AG04449 (cell line): ENCODE results near the gene TMC4.

Experiments used
- CTCF ChIA-PET: fragments of 350-600 bp; formaldehyde crosslinking; extraction: SDS; loops from one replicate; lab custom pipeline; 2021; ENCODE audit warnings: antibody characterized with exemption; lab: Yijun Ruan, JAX
- POLR2A ChIA-PET: fragments of 400-600, 350-600 bp; formaldehyde crosslinking; extraction: SDS; loops from one replicate; lab custom pipeline; 2020; ENCODE audit warnings: antibody characterized with exemption, inconsistent platforms; lab: Yijun Ruan, JAX
- DNase-seq: peaks from one replicate; pipeline ENCODE4 v3.0.0-alpha.2; 2010; ENCODE audit warnings: low read depth, low spot score
- H3K4me3 ChIP-seq: 2 replicates; pipeline ENCODE4 v1.5.1; 2011; ENCODE audit warnings: low read depth, mild to moderate bottlenecking, control low read depth, low read length
- CTCF ChIP-seq: IDR thresholded peaks from one replicate; pipeline ENCODE4 v1.5.1; 2011; ENCODE audit warnings: mild to moderate bottlenecking, moderate library complexity, low read length, control low read depth, inconsistent platforms; ENCODE audit not compliant: insufficient read depth; ENCODE audit errors: missing control alignments

The TMC4 gene

GRCh38 chr19:54137699-54138488 lies 35.1 kb downstream of the TMC4 start, which contains the start of gene CNOT3:
CNOT3 (plus strand) TSS chr19:54137762; CDS start chr19:54142979, 5,217 bp downstream.
- H3K4me3 ChIP-seq: peak within 1 kb of the TSS; percentile 78
- no peak for DNase-seq
- ChIA-PET POLR2A (interaction anchor here (0.7 to 2.2 kb wide), 11 partner anchors 10 to 335 kb away, joined by 3 to 21 read pairs (median 5); partner anchors contain the start of genes CDC42EP5, LENG1, MBOAT7 and MYADM), CTCF (interaction anchor here (1.2 to 1.6 kb wide), 5 partner anchors 13 to 42 kb away, joined by 3 to 4 read pairs (median 3); partner anchors contain the start of gene LENG1)
- peak; percentile 14 for TF ChIP-seq CTCF

- TF ChIP-seq CTCF: no peak
- POLR2A ChIA-PET: interaction anchor here (0.8 to 2.2 kb wide), 12 partner anchors 11 to 336 kb away, joined by 3 to 21 read pairs (median 5); partner anchors contain the start of genes CDC42EP5, LENG1, MBOAT7 and MYADM
- DNase-seq: peak; percentile 100
- CTCF ChIA-PET: interaction anchor here (0.7 to 1.6 kb wide), 6 partner anchors 13 to 97 kb away, joined by 3 to 4 read pairs (median 3); partner anchors contain the start of gene LENG1
- peak overlapping the region; percentile 78 for H3K4me3 ChIP-seq
Observed at GRCh38 chr19:54136864-54137698, 35.9 kb downstream of the TMC4 start.

DNA sequence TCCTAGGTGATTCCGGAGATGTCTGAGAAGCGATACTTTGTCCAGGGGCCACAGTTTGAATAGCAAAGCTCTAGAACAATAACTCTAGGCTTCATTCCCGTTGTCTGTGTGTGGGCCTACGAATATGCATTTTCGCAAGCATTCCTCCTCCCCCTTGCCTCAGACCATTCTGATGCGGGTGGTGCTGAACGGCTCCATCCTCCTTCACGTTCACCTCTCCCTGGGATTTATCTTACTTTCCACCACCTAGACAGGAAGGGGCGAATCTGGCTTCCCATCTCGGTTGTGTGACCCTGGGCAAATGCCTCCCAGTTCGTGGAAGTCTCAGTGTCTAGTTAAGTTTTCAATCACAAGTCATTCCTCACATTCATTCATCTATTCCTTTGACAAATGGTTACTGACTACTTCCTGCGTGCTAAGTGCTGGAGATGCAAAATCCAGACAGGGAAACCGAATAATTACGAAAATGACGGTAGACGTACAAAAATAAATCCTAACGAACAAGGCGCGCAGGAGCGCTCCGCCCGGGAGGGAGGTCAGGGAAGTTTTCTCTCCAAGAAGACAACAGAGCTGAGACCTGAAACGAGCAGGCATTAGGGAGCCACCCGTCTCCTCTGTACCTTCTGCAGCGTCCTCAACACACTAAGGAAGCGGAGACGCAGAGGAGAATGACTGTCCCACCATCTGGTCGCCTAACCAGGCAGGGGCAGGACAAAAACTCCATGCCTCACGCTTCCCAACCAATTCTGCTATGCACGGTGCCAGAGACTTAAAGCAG lies 36.7 kb downstream of the TMC4 start:
- ChIA-PET CTCF (interaction anchor here (0.7 to 1.6 kb wide), 6 partner anchors 14 to 98 kb away, joined by 3 to 4 read pairs (median 3); partner anchors contain the start of gene LENG1), POLR2A (interaction anchor here (0.8 to 2.2 kb wide), 8 partner anchors 12 to 55 kb away, joined by 3 to 21 read pairs (median 7); partner anchors contain the start of genes LENG1, PRPF31, TFPT and TSEN34)
- TF ChIP-seq CTCF: no peak
- H3K4me3 ChIP-seq: peak overlapping the region; percentile 62
- DNase-seq: no peak

- no peak for TF ChIP-seq CTCF
- ChIA-PET POLR2A (no interaction called here), CTCF (no interaction called here)
- no peak for DNase-seq
- H3K4me3 ChIP-seq: no peak overlapping the region
Observed at GRCh38 chr19:54133957-54134590, 38.9 kb downstream of the TMC4 start.

DNA sequence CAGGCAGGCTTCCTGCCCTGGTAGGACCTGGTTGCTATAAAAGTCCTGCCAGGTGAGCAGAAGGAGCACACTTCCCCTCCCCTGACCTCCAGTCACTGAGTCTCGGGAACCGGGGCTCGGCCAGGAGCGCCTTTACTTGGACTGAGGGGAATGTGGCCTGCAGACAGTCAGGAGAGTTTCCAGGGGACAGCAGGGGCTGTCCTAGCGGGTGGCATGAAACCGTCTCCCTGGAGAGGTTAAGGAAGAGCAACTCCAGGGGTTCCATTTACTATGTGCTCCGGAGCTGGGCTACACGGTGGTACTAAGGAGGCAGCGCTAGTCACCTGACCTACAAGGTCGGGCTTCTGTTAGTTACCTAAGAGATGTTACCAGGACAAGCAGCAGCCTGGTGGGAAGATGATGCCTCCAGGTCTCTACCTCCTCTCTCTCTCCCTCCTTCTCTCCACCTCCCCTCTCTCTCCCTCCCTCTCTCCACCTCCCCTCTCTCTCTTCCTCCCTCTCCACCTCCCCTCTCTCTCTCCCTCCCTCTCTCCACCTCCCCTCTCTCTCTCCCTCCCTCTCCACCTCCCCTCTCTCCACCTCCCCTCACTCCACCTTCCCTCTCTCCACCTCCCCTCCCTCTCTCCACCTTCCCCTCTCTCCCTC lies 39.5 kb downstream of the TMC4 start:
- POLR2A ChIA-PET: no interaction called here
- TF ChIP-seq CTCF: no peak
- DNase-seq: peak; percentile 34
- CTCF ChIA-PET: no interaction called here
- H3K4me3 ChIP-seq: peak overlapping the region; percentile 15; the same call in 1 of the 2 replicates
